Activated effector memory CD4-positive, alpha-beta T cell treated with anti-CD3 and anti-CD28 coated beads, Interleukin-2, amount 50 U/mL, for 16 hours (primary cell): ENCODE data around the gene PDPN.
"Not testable (repeated sequence)": the region's sequence is repeated elsewhere in the genome, so short reads cannot be mapped to it uniquely, and the experiment has no call there.

Experiments used
- DNase-seq: peaks from one replicate; pipeline ENCODE4 v3.0.0-alpha.2; 2020

PDPN gene, protein sequence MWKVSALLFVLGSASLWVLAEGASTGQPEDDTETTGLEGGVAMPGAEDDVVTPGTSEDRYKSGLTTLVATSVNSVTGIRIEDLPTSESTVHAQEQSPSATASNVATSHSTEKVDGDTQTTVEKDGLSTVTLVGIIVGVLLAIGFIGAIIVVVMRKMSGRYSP

DNA sequence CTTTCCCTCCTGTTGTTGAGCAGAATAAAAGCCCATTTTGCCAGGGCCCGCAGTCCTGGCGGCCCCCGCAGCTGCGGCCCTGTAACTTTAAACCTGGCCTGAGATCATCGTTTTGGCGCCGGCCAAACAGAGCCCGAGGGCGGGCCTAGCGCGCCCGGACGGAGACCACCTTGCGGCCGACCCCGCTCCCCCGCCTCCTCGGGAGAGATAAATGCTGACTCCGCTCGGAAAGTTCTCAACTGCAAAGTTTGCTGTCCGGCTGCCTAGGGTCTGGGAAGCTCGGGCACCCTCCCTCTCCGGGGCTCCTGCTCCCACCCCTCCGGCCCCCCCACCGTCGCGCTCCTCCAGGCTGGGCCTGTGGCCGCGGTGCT, at the start of gene PDPN:
Gene PDPN (plus strand): TSS at position 238 of the 371 bp plus-strand sequence. CDS start 202 bp downstream, outside the sequence.
- no peak for DNase-seq

DNA sequence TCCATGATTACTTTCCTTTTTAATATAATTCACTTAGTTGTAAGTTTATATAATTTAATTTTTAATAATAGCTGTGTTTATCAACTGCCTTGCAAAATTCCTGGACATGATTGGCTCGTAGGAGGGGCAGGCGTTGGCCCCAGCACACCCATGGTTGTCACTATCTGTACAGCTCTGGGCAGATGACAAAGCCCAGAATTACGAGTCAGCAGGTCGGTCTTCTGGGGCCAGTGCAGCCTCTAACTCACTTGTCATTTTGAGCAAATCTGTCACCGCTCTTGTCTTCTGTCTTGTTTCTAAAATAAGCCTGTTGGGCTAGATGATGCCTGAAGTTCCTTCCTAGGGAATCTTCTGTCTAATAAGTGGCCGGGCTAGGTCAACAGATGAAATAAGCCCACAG, 48.4 kb upstream of the PDPN start:
- no peak for DNase-seq

DNA sequence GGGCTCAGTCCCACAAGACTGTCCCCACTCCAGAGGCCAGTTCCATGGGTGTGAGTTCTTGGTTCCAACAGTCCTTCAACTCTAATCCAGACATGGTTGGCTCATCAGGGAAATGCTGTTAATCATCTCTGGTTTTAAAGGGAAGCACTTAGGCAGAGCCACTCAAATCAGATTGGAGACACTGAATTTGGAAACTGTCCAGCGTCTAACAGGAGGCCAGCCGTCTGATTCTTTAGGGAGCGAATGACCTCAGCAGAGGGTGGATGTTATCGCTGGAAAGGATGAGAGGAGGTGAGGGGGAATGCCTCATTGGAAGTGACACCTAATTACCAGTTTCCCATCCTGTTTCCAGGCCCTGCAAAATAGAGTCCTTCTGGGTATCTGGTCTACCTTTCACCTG, 47.1 kb upstream of the PDPN start:
- no peak for DNase-seq

DNA sequence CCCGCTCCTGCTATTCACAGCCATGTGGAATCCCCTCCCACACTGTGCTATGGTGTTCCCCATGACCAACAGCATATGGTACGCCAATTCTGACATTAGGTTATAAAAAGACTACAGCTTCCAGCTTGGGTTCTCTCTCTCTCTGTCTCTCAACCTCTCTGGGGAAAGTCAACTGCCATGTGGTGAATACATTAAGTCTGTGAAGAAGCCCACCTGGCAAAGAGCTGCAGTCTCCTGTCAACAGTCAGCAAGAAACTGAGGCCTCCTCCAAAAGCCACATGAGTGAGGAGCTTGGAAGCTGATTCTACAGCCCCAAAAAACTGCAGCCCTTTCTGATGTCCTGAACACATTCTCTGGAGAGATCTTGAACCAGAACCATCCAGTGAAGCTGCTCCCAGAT, 44.8 kb upstream of the PDPN start:
- DNase-seq = no peak

DNA sequence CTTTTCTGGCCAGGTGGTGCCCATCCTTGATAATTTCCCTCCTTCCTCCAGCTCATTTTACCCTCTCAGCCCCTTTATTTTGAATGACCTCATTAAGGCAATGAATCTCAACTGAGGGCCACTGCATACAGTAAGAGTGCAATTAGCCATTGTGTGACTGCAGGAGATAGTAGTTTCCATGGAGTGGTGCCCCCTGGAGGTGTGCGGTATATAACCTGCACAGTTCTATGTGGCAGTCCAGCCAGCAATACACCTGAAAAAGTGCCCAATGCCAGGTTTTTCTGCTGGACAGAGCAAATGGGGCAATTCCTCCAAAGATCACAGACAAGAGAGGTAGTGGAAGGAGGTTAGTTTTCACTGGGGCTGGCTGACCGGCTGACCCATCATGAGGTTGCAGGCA, 43.9 kb upstream of the PDPN start:
- DNase-seq = no peak

DNA sequence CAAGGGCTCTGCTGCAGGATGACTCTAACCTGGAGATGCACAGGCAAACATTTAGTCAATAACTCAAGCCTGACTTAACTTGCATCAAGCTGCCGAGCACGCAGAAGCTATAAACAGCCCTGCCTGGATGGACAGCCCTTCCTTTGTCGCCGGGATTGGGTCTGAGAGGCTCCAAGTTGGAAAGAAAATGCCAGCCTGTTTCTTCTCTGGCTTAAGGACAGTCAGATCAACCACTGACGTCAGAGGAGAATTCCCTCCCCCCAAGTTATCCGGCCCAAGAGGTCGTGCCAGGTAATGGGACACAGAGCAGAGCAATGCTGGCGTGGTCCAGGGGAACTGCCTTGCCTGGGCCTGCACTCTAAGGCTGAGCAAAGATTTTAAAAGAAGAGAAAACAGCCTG, 42.8 kb upstream of the PDPN start:
- DNase-seq = no peak

DNA sequence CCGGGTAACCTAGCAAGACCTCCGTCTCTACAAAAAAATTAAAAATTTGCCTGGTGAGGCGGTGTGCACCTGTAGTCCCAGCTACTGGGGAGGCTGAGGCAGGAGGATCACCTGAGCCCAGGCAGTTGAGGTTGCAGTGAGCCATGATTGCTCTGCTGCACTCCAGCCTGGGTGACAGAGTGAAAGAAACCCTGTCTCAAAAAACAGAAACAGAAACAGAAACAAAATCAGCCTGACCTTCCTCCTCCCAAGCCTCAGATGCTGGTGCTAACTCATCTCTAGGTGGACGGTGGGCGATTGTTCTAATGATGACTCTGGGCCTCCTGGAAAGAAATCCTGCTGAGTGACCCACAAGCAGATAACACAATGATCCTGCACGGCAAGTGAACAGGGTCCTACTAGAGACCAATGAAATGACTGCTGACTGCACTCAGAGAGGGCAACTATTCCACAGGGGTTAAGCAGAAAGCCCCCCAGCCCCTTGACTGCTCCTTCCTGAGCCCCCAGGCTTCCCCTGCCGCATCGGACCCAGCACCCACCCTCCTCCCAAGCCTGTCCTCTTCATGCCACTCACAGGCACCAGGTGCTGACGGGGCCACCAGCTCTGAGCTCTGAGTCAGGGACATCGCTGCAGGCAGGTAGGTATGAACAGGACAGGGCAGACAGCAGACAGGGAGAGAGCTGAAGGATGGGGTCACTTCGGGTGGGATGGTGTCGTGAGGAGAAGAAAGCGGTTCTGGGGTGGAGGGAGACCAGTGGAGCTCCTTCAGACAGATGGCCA, 42.0 kb upstream of the PDPN start:
- no peak for DNase-seq

DNA sequence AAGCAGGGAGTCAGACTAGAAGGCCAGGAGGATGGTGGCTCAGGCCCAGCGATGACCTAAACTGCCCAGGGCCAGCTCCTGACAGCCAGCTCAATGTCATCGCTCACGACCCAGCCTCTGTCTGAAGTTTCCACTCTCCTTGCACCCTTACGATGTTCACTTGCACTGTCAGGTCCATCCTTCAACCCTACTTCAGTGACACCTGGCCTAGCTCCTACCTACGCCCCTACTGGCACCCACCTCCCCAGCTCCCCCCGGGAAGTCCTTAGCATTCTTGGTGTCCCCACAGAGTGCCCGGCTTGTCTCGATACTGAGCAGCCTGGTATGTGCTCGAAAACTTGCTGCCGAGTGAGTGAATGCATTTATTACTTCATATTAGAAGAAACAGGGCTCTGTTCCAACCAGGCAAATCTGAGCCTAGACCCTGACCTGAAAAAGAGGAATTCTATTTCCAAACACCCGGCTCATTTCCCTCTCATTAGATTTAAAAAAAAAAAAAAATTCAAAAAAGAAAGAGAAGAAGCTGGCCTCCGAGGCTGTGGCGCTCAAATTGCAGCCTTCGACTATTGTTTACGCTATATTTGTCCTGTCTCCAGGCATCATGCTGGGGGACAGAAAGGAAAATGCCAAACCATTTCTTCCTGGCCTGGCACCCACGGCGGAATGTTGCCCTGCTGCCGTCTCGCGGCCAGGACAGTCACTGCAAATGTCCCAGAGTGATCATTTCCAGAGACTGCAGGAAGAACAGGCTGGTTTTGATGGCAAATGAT, 40.0 kb upstream of the PDPN start:
- DNase-seq = no peak

DNA sequence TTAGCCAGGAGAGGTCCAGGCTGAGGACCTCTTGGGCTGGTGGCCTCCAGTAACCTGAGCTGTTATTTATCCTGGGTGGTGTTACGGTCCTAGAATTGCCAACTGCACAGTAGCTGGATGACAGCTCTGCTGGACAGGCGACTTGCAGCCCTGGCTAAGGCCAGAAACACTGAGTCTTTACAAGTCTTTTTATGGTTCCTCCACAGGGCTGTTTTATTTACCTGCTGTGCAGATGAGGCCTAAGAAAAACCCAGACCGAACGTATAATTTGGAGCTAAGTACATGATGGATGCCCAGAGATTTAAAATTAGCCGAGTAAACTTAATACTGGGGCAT, 39.4 kb upstream of the PDPN start:
- DNase-seq = no peak

DNA sequence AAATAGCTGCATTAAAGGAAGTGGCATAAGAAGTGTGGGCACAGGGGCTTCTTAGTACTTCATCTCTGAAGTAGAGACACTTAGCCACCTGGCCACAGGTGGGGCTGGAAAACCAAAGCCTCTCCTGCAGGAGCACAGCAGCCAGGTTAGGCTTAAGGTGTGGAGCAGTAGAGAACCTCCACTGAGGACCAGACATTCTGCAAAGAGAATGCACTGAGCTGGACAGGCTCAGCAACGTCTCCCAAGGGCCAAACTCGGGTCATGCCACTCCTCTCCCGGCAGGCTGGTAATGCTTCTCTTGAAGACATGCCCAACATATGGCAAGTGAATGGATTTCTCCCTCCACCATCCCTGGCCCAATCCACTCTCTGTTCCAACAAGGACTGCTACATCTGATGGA, 36.8 kb upstream of the PDPN start:
- DNase-seq = no peak

DNA sequence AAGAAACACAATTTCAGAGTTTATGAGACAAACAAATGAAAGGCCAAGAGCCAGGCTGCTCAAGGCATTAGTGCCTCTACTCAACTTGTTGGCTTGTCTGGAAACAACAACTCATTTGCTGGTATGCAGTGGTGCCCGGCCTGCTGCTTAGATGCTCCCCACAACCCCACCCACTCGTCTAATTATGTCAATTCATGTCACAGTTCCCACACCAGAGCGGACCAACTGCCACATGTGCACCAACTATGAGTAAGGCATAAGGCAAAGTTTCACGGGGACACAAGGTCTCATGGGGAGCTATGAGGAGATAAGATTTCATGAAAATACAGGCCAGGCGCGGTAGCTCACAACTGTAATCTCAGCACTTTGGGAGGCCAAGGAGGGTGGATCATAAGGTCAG, 35.4 kb upstream of the PDPN start:
- no peak for DNase-seq

DNA sequence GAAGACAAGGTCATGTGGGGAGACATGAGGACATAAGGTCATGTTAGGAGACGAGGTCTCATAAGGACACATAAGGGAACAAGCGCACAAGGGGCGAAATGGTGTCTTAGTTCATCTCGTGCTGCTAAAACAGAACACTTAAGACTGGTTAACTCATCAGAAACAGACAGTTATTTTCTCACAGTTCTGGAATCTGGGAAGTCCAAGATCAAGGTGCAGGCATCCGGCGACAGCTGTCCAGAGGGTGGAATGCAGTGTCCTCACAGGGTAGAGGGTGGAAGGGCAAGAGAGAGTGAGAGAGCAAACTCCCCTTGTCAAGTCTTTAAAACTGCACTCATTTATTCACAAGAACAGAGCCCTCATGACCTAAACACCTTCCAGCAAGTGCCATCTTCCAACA, 34.6 kb upstream of the PDPN start:
- no peak for DNase-seq

DNA sequence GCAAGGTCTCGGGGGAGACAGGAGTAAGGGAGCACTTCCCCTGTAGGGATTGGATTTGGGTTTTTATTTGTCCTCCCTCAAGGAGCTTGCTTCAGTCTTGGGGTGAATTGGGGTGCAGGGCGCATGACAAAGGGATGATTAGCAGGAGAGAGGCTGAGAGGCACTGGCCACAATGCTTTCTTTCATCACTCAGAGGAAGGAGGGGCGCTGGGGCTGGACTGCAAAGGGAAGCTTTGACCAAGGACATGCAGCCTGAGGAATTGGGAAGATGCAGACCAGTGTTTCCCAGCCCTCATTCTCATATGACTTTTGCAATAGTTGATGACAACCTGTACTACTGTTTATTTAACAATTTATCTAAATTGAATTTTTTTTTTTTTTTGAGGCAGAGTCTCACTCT, 34.1 kb upstream of the PDPN start:
- no peak for DNase-seq

DNA sequence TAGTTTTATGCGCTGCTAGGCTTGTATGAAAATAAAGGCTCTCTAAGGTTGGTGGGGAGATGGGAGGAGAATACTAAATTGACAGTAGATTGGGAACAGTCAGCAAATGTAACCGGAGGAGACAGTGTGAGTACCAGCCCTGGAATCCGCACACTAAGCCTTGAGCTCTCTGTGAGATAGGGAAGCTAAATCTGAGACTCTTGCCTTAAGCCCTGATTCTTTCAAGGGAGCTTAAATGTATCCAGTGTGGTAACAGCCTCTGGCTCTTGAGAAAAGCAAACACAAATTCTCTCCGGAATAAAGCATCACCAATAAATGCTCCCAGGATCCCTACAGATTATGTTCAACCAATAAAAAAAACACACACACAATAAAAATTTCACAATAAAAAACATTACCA, 33.0 kb upstream of the PDPN start:
- no peak for DNase-seq

DNA sequence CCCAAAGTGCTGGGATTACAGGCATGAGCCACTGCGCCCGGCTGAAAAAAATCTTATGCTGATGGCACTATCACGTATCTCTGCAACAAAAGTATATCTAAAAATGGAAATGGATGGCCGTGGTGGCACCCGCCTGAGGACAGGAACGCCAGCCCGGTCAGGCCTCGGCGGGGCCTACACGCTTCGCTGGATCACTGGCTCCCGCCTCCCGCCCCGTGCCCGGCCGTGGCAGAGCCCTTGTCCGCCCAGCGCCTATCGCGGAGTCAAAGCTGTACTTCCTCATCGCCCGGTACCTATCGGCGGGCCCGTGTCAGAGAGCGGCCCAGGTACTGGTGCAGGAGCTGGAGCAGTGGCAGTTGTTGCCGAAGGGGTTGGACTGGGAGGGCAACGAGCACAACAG, 28.8 kb upstream of the PDPN start:
- DNase-seq = no peak

DNA sequence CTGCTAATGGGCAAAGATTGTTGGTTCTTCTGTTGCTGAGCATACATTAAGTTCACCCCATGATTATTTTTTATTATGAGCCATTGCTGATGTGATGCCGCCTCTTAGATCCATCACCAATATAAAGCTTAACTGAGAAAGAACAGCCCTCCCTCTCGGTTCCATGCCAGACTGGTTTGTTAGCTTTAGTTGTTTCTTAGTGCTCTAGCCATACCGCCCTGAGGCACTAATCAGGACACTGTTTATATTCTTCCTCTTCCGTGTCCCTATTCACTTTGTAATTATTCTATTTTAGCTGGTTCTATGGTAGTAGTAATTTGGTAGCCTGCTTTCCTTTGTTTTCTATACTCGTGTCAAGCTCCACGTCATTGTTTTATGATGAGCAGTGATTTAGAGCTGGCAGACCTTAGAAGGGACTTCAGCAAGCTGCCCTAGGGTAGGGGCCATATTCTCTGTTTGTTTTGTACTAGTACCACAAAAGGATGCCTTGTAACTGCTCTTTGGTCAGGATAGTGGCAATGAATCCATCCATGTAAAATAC, 27.3 kb upstream of the PDPN start:
- no peak for DNase-seq

DNA sequence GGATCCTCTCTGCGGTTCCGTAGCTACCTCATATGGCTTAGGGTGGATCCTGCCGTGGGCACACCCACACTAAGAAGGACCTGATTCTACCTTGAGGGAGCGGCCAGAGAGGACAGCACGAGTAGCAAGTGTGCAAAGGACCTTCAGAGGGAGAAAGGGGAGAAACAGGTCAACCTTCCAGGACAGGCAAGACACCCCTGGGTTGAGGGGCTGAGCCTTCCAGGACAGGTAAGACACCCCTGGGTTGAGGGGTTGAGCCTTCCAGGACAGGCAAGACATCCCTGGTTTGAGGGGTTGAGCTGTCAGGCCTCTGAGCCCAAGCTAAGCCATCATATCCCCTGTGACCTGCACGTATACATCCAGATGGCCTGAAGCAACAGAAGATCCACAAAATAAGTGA, 23.1 kb upstream of the PDPN start:
- DNase-seq = no peak

DNA sequence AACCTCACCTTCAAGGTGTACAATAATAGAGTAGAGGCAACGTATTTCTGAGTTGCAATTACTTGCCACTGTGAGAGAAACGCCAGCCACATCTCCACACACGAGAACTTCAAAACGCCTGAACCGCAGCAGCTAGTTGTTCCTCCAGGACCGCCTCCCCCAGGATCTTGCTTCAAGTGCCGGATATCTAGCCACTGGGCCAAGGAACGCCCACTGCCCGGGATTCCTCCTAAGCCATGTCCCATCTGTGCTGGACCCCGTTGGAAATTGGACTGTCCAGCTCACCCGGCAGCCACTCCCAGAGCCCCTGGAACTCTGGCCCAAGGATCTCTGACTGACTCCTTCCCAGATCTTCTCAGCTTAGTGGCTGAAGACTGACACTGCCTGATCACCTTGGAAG, 20.7 kb upstream of the PDPN start:
- not testable (repeated sequence) for DNase-seq

DNA sequence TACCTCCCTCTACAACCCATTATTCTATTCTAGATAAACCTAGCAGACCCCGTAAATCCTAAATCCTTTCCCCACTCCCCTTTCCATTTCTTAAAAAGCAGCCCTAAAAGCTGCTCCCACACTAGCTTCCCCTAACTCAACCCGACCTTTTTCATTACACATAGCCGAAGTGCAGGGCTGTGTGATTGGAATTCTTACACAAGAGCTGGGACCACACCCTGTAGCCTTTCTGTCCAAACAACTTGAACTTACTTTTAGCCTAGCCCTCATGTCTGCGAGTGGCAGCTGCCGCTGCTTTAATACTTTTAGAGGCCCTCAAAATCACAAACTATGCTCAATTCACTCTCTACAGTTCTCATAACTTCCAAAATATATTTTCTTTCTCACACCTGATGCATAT, 19.6 kb upstream of the PDPN start:
- no peak for DNase-seq

DNA sequence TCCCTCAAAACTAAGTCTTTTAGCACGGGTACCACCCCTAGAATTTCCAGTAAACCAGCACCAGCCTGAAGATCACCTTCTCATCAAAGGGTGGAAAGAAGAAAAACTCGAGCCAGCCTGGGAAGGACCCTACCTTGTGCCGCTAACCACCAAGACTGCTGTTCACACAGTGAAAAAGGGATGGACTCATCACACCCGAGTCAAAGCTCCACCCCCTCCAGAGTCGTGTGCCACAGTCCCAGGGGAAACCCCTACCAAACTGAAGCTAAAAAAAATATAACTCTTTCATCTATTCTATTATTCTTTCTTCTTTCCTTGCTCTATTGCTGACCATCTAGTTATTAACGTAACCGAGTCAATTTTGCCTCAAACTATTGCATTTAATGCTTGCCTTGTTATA, 13.2 kb upstream of the PDPN start:
- not testable (repeated sequence) for DNase-seq

DNA sequence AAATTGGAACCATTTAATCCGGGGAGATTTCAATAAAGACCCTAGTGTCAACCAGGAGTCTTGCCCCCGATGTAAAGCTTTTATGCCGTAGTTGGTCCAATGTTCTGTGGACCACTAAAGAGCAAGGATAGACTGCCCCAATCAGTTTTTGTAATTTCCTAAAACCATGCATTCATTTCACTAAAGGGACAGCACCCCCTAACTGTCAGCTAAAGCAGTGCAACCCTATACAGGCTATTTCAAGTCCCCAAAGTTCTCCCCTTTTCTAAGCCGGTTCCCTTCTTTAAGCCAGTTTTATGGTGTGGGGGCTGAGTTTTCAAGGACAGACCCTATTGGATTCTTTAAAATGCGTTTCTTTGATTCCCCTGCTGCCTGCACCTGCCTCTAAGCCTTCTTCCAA, 12.7 kb upstream of the PDPN start:
- no peak for DNase-seq

DNA sequence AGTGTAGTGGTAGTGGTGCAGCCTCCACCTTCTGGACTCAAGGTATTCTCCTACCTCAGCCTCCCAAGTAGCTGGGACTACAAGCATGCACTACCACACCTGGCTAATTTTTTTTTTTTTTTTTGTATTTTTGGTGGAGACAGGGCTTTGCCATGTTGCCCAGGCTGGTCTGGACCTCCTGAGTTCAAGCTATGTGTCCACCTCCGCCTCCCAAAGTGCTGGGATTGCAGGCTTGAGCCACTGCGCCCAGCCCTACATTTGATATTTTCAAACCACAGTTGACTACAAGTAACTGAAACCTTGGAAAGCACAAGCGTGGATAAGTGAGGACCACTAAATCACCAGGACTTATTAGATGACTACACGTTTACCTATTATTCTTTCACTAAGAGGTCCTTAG, 10.0 kb upstream of the PDPN start:
- DNase-seq = no peak

DNA sequence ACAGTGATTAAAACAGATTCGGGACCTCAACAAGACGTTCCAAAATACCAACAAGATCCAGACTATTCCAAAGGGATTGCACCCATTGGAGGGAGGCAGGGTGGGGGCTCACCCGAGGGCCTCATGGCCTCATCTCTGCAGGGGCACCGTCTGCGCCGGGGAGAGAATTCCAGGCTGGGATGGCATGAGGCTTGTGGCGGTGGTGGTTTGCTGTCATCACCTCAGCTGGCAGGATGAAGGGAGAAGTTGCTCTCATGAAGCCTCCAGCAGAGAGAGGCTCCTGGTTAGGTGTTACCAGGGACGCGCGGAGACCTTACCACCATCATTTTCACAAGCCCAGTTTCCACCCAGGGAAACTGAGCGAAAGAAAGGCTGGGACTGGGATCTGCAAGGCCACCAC, 6.7 kb upstream of the PDPN start:
- DNase-seq = no peak

DNA sequence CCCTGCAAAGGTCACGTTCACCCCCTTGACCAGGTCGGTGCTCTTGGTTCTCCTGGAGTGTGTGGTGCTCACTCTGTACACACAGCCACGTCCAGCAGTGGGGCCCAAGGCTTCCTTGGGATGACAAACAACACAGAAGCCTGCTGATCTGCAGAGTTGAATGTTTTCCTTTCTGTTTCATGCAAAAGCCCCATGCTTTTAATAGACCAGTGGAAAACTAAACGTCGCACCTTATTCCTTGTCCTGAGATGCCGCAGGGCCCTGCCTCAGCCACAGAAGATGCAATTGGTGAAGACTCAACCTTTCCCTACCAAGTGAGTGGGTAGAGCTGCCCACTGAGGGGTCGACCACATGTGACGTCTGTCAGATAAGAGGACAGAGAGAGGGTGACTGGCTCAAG, 5.8 kb upstream of the PDPN start:
- DNase-seq = no peak
